OCI-M2 (cell line): ENCODE measurements around the gene PXT1.
"Not testable (repeated sequence)": the region's sequence is repeated elsewhere in the genome, so short reads cannot be mapped to it uniquely, and the experiment has no call there.

Experiments used
- DNase-seq: peaks from one replicate; lab custom pipeline; 2025; ENCODE audit not compliant: unreplicated experiment; lab: John Stamatoyannopoulos, UW

PXT1 gene

GRCh38 chr6:36442671-36443470, at the start of gene PXT1, which contains the start of gene KCTD20:
Gene PXT1, minus strand, starts transcription at chr6:36442854. Its CDS starts 16,772 bp downstream, at chr6:36426082.
Gene KCTD20, plus strand, starts transcription at chr6:36443000. Its CDS starts 27,098 bp downstream, at chr6:36470098.
- DNase-seq: peak; percentile 48

- no peak for DNase-seq
Observed at GRCh38 chr6:36492092-36492491, 49.4 kb upstream of the PXT1 start.

GRCh38 chr6:36491378-36491965, 48.8 kb upstream of the PXT1 start:
- DNase-seq: no peak

- DNase-seq: no peak
Observed at GRCh38 chr6:36489426-36489825, 46.8 kb upstream of the PXT1 start.

GRCh38 chr6:36488221-36488620, 45.6 kb upstream of the PXT1 start:
- DNase-seq: no peak

GRCh38 chr6:36487698-36488097, 45.0 kb upstream of the PXT1 start:
- no peak for DNase-seq

- DNase-seq: no peak
Observed at GRCh38 chr6:36484736-36485135, 42.1 kb upstream of the PXT1 start.

- not testable (repeated sequence) for DNase-seq
Observed at GRCh38 chr6:36483326-36483725, 40.7 kb upstream of the PXT1 start.

GRCh38 chr6:36479256-36479655, 36.6 kb upstream of the PXT1 start:
- no peak for DNase-seq

GRCh38 chr6:36478051-36478526, 35.4 kb upstream of the PXT1 start:
- peak; percentile 48 for DNase-seq

- DNase-seq: no peak
Observed at GRCh38 chr6:36469946-36470345, 27.3 kb upstream of the PXT1 start.

GRCh38 chr6:36469148-36469661, 26.6 kb upstream of the PXT1 start:
- no peak for DNase-seq

GRCh38 chr6:36467625-36468024, 25.0 kb upstream of the PXT1 start:
- no peak for DNase-seq

- no peak for DNase-seq
Observed at GRCh38 chr6:36464233-36464632, 21.6 kb upstream of the PXT1 start.

- DNase-seq: no peak
Observed at GRCh38 chr6:36463676-36464075, 21.0 kb upstream of the PXT1 start.

GRCh38 chr6:36461646-36462045, 19.0 kb upstream of the PXT1 start:
- no peak for DNase-seq

- no peak for DNase-seq
Observed at GRCh38 chr6:36460916-36461315, 18.3 kb upstream of the PXT1 start.

GRCh38 chr6:36459501-36459900, 16.8 kb upstream of the PXT1 start:
- no peak for DNase-seq

GRCh38 chr6:36455486-36456027, 12.9 kb upstream of the PXT1 start:
- DNase-seq: no peak

- DNase-seq: not testable (repeated sequence)
Observed at GRCh38 chr6:36452897-36453296, 10.2 kb upstream of the PXT1 start.

- DNase-seq: not testable (repeated sequence)
Observed at GRCh38 chr6:36449173-36449572, 6.5 kb upstream of the PXT1 start.

GRCh38 chr6:36445621-36446020, 3.0 kb upstream of the PXT1 start:
- no peak for DNase-seq
